ENCODE measurements around the gene MUC5AC.

Gene MUC5AC

GRCh38 chr11:1202776-1203504, 45.2 kb downstream of the MUC5AC start:
- TF ChIP-seq CTCF (IDR thresholded peaks at IDR 0.05; ENCODE audit: borderline replicate concordance, insufficient read depth, low read depth, low read length) = peak; percentile 97
- H3K4me3 ChIP-seq (ENCODE audit: low read depth, low read length) = no peak overlapping the region

GRCh38 chr11:1203505-1204271, 45.9 kb downstream of the MUC5AC start:
- no peak overlapping the region for H3K4me3 ChIP-seq (ENCODE audit: low read depth, low read length)
- no peak for TF ChIP-seq CTCF (IDR thresholded peaks at IDR 0.05; ENCODE audit: borderline replicate concordance, insufficient read depth, low read depth, low read length)

- TF ChIP-seq CTCF (IDR thresholded peaks at IDR 0.05; ENCODE audit: borderline replicate concordance, insufficient read depth, low read depth, low read length) = no peak
- H3K4me3 ChIP-seq (ENCODE audit: low read depth, low read length) = no peak overlapping the region
Observed at GRCh38 chr11:1204381-1205101, 46.8 kb downstream of the MUC5AC start.

- no peak for TF ChIP-seq CTCF (IDR thresholded peaks at IDR 0.05; ENCODE audit: borderline replicate concordance, insufficient read depth, low read depth, low read length)
Observed at GRCh38 chr11:1205121-1205986, 47.6 kb downstream of the MUC5AC start.

GRCh38 chr11:1205987-1206331, 48.2 kb downstream of the MUC5AC start:
- TF ChIP-seq CTCF (IDR thresholded peaks at IDR 0.05; ENCODE audit: borderline replicate concordance, insufficient read depth, low read depth, low read length) = no peak
- no peak overlapping the region for H3K4me3 ChIP-seq (ENCODE audit: low read depth, low read length)

More at GRCh38 chr11:1205121-1205986, 47.6 kb downstream of the MUC5AC start:
- H3K4me3 ChIP-seq (ENCODE audit: low read depth, low read length) = no peak overlapping the region

GRCh38 chr11:1206391-1207271, 48.9 kb downstream of the MUC5AC start:
- H3K4me3 ChIP-seq (ENCODE audit: low read depth, low read length) = no peak overlapping the region
- TF ChIP-seq CTCF (IDR thresholded peaks at IDR 0.05; ENCODE audit: borderline replicate concordance, insufficient read depth, low read depth, low read length) = no peak

Measured in GM12875 (cell line).